Retinal pigment epithelial cell (primary cell): ENCODE measurements around the gene CDK5RAP2.

ENCODE experiments used
- DNase-seq: peaks from one replicate; pipeline ENCODE4 v3.0.0-alpha.2; 2010; ENCODE audit warnings: low read depth
- H3K4me3 ChIP-seq: 2 replicates; pipeline ENCODE4 v1.5.1; 2011; ENCODE audit warnings: mild to moderate bottlenecking, low read length, control low read depth, moderate library complexity
- TF ChIP-seq, protein P1 (sequence below): conservative IDR thresholded peaks from 2 replicates; pipeline ENCODE4 v1.5.1; 2011; ENCODE audit warnings: low read depth, low read length, control low read depth, inconsistent platforms

Gene CDK5RAP2

DNA sequence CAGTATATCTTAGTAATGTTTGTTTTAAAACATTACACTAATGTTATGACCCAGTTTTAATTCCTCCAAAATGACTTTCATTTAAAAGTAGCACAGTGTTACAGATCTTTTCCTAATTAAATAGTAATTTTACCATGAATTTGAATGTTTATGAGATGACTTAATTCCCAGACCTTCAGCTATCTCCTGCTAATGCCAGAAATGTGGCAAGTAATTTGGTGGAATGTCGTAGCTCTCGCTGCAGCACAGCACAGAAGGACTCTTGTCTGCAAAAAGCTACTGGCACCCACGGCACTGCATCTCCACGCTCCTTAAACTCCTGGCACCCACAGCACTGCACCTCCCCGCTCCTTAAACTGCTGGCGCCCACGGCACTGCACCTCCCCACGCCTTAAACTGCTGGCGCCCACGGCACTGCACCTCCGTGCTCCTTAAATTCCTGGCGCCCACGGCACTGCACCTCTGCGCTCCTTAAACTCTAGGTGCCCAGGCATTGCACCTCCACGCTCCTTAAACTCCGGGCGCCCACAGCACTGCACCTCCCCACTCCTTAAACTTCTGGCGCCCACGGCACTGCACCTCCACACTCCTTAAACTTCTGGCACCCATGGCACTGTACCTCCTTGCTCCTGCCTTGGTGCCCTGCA lies 163.1 kb downstream of the CDK5RAP2 start:
- TF ChIP-seq, protein P1, sequence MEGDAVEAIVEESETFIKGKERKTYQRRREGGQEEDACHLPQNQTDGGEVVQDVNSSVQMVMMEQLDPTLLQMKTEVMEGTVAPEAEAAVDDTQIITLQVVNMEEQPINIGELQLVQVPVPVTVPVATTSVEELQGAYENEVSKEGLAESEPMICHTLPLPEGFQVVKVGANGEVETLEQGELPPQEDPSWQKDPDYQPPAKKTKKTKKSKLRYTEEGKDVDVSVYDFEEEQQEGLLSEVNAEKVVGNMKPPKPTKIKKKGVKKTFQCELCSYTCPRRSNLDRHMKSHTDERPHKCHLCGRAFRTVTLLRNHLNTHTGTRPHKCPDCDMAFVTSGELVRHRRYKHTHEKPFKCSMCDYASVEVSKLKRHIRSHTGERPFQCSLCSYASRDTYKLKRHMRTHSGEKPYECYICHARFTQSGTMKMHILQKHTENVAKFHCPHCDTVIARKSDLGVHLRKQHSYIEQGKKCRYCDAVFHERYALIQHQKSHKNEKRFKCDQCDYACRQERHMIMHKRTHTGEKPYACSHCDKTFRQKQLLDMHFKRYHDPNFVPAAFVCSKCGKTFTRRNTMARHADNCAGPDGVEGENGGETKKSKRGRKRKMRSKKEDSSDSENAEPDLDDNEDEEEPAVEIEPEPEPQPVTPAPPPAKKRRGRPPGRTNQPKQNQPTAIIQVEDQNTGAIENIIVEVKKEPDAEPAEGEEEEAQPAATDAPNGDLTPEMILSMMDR: no peak
- DNase-seq: no peak

DNA sequence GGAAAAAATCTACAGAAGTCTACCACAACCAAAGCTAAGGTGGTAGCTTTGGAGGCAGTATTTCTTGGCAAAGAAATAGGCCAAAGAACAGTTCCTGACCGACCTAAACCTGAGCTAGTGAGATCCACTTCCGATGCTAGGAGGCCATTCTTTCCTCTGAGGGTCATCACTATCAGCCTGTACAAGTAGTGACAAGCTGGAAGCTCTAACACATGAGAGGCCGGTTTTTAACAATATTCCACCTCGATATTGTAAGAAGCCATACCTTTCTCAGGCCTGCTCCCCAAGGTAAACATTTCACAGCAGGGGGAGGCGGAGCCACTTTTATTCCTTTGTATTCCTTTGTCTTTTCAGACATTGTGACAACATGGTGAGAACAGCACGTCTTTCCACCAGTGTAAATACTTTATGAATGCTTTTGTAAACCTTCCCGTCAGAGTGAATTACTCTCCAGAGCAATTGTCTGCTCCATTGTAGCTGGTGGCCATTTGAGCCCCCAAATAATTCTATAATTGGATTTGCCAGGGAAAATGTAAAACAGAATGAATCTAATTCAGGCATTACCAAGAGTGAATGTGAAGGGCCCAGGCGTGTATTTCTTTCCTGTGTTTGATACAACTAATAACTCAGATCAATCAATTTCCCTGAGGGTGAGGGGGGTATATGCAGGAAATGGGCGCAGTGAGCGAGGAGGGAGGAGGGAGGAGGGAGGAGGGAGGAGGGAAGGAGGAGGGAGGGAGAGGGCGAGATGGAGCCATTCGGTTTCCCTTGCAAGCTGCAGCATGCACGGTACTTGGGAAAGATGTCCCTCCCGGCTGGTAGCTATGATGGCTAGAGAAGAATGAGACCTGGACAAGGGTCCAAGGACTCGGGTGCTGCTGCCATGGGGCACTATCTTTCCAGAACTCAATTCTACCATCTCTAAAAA lies 166.6 kb downstream of the CDK5RAP2 start:
- no peak overlapping the region for H3K4me3 ChIP-seq
- DNase-seq: no peak
- TF ChIP-seq, protein P1: no peak

More for the DNA sequence above, 163.1 kb downstream of the CDK5RAP2 start:
- no peak overlapping the region for H3K4me3 ChIP-seq

DNA sequence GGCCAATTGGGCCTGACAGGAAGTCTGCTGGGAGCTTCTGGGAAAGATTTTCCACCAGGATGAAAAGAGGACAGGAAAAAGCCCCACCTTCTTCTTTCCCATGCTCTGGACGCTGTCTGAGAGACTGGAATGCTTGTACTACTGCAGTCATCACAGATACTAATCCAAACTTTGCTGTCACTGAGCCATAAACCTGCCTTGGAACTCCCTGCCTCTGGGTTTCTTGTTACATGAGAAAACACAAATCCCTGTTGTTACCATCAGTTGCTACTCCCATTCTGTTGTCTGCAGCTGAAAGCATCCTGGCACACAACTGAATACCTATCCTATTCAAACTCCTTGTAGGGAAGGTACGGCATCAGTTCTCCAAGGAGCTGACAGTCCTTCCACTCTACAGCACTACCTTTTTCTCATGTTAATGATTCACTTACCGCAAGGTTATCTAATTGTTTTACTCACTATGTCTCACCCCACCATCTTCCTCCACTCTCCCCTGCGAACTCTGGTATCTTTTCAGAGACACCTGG lies 167.5 kb downstream of the CDK5RAP2 start:
- TF ChIP-seq, protein P1: no peak
- DNase-seq: no peak
- no peak overlapping the region for H3K4me3 ChIP-seq

DNA sequence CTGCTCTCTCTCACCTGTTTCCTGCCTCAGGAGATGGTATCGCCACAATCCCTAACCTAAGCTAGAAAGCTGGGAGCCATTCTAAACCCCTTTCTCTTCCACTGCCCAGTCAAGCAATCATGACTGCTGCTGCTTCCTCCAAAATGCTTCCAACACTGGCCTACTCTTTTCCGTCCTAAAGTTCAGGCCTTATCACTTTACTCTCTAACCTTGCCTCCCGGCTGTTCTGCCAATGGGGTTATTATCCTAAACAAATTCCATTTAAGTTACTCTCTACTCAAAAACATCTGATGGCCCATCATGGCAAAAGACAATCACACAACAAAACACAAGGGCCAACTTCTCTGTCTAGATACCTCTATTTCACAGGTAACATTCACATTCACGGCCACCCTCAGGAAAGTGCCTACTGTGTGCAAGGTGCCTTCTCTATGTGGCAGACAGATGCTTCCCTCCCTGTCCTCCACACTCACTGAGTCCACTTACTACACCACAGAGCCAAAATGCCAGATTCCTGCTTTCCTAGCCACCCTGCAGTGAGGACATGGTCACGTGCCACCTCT lies 168.0 kb downstream of the CDK5RAP2 start:
- TF ChIP-seq, protein P1: no peak
- DNase-seq: no peak
- H3K4me3 ChIP-seq: no peak overlapping the region

DNA sequence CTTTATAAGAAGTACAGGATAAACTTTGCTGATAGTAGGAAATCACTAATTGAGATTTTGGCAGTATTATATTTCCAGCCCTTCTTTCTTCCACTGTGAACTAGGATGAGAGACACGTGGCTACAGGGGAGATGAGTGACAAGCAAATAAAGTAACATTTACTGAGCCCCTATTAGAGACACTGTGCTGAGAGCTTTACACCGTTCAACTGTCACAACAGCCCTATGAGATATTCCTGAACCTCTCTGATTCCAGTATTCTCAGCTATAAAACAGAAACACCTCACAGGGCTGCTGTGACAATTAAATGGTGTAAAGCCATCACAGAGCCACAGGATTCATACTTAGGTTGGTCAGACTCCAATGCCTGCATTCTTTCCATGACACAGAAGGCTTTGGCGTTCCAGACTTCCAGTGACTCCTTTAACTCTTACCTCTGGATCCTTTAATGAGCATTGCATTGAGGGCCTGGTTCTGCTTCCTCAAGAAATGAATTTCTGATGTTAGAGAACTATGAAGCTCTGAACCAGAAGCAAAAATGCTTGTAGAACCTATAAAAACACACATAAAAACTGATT lies 169.0 kb downstream of the CDK5RAP2 start:
- TF ChIP-seq, protein P1: no peak
- DNase-seq: no peak
- no peak overlapping the region for H3K4me3 ChIP-seq

DNA sequence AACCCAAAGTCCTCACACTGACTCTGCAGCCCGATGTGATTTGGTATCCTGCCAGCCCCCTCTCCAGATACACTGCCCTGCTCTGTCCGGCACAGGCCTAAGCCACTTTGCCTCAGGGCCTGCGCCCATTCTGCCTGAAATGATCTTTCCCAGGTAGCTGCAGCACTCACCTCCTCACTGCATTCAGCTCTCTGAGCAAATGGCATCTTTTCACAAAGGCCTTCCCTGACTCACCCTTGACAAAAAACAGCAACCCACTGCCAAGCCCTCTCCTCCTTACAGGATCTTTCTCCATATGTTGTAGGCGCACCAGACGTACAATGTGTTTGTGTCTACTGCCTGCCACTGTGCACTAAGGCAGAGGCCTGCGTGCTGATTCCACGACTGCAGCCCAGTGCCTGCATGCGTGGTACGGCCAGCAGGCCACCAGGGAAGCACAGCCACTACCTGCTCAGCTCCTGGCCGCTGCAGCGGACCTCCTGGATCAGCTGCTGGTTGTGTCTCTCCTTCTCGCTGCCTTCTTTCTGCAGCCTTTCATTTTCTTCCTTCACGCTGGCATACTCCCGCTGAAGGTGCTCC lies 171.2 kb downstream of the CDK5RAP2 start:
- H3K4me3 ChIP-seq: no peak overlapping the region
- DNase-seq: no peak
- TF ChIP-seq, protein P1: no peak
